NCI-H510A treated with DMSO at 0.1 percent for 48 hours (cell line): ENCODE results near the gene TMBIM4.

Experiments used
- DNase-seq: peaks from one replicate; lab custom pipeline; 2025; lab: John Stamatoyannopoulos, UW

Gene TMBIM4

GRCh38 chr12:66090157-66090556 is 79.6 kb downstream of the TMBIM4 start:
- no peak for DNase-seq

- peak; percentile 69 for DNase-seq
Measured at GRCh38 chr12:66087365-66087943, 82.3 kb downstream of the TMBIM4 start.

- no peak for DNase-seq
Measured at GRCh38 chr12:66085998-66086397, 83.8 kb downstream of the TMBIM4 start.
